HUES48 (cell line): ENCODE measurements around the gene FADS6.
"Not testable (repeated sequence)": the region's sequence is repeated elsewhere in the genome, so short reads cannot be mapped to it uniquely, and the experiment has no call there.

ENCODE experiments used
- H3K27ac ChIP-seq: one replicate; pipeline ENCODE4 v1.7.0; 2013; ENCODE audit warnings: low read depth, low read length, inconsistent platforms
- H3K27me3 ChIP-seq: 2 replicates; pipeline ENCODE4 v1.6.1; 2013; ENCODE audit warnings: mild to moderate bottlenecking, low read length; ENCODE audit not compliant: control insufficient read depth, insufficient read depth
- H3K36me3 ChIP-seq: 2 replicates; pipeline ENCODE4 v1.6.1; 2013; ENCODE audit warnings: low read length; ENCODE audit not compliant: control insufficient read depth, insufficient read depth
- H3K4me1 ChIP-seq: 2 replicates; pipeline ENCODE4 v1.6.1; 2013; ENCODE audit warnings: mild to moderate bottlenecking, low read length; ENCODE audit not compliant: control insufficient read depth, insufficient read depth
- H3K4me3 ChIP-seq: 2 replicates; pipeline ENCODE4 v1.5.1; 2013; ENCODE audit warnings: mild to moderate bottlenecking, low read depth, low read length
- H3K9ac ChIP-seq: 2 replicates; pipeline ENCODE4 v1.6.1; 2013; ENCODE audit warnings: mild to moderate bottlenecking, low read depth, low read length, moderate library complexity
- H3K9me3 ChIP-seq: 2 replicates; pipeline ENCODE4 v1.6.1; 2013; ENCODE audit warnings: low read length; ENCODE audit not compliant: control insufficient read depth, insufficient read depth

The FADS6 gene

GRCh38 chr17:74919440-74920305 is 26.2 kb upstream of the FADS6 start:
- Histone ChIP-seq H3K4me1 (peaks cover 6% of the 10 kb centered on the region; the same call in 1 of the 2 replicates), H3K9ac (no peak overlapping the region), H3K9me3 (no peaks in the 10 kb centered on the region), H3K27me3 (peaks cover 35% of the 10 kb centered on the region), H3K4me3 (no peak overlapping the region), H3K27ac (no peak overlapping the region), H3K36me3 (no peaks in the 10 kb centered on the region)

GRCh38 chr17:74918906-74919305 is 25.5 kb upstream of the FADS6 start:
- peaks cover 27% of the 10 kb centered on the region for H3K27me3 ChIP-seq
- H3K27ac ChIP-seq: no peak overlapping the region
- no peak overlapping the region for H3K9ac ChIP-seq
- H3K4me3 ChIP-seq: no peak overlapping the region
- no peaks in the 10 kb centered on the region for H3K36me3 ChIP-seq
- no peaks in the 10 kb centered on the region for H3K9me3 ChIP-seq
- peaks cover 3% of the 10 kb centered on the region; the same call in 1 of the 2 replicates for H3K4me1 ChIP-seq

DNA sequence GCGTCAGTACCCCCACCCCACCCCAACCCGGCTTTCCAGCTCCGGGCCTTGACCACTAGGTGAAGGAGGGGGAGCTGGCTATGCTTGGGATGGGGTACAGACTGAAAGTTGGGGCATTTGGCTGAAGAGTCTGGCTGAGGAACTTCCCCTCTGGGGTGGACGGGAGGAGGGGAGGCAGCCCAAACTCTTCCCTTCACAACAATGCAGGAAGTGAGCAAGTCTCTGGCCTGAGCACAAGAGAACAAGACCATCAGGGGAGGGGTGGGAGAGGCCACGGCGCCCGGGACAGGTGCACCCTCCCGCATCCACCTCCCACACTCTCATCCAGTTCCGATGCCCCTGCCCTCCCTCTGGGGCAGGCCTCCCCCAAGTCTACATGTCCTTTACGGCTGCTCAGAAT is 24.0 kb upstream of the FADS6 start:
- H3K9me3 ChIP-seq: no peaks in the 10 kb centered on the region
- no peak overlapping the region for H3K9ac ChIP-seq
- no peaks in the 10 kb centered on the region for H3K36me3 ChIP-seq
- H3K27me3 ChIP-seq: peaks cover 13% of the 10 kb centered on the region
- no peak overlapping the region for H3K4me3 ChIP-seq
- no peaks in the 10 kb centered on the region; the same call in 1 of the 2 replicates for H3K4me1 ChIP-seq
- no peak overlapping the region for H3K27ac ChIP-seq

GRCh38 chr17:74916851-74917199 is 23.4 kb upstream of the FADS6 start:
- no peaks in the 10 kb centered on the region for H3K36me3 ChIP-seq
- peaks cover 7% of the 10 kb centered on the region for H3K27me3 ChIP-seq
- no peaks in the 10 kb centered on the region for H3K9me3 ChIP-seq
- no peaks in the 10 kb centered on the region; the same call in 1 of the 2 replicates for H3K4me1 ChIP-seq
- H3K4me3 ChIP-seq: no peak overlapping the region
- no peak overlapping the region for H3K27ac ChIP-seq
- H3K9ac ChIP-seq: no peak overlapping the region

DNA sequence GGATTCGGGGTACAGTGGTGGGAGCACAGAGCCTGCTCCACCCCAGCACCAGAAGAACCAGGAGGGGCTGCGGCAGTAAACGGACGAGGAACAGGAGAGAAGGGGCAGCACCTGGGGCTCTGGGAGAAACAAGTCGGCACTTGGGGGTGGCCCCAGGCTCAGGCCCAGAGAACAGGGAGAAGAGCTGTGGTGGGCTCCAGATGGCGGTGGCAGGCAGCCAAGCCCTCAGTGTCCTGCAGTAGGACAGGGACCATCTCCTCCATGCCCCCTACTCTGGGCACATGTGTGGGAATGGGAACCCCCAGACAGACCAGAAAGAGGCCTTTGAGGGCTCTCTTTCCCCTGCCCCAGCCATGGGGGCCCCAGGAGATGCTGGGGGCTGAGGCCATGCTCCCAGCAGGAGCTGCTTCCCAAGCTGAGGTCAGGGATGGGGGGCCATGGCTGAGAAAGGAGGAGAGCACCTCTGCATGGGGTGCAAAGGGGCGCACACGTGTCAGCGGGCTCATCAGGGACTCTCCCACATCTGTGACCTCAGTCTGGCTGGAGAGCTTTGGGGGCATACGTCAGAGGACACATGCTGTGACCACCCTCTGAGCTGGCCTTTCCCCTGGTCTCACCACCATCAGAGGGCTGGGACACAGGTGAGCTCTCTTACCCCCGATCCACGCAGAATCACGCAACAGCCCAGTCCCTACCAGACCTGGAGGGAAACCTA is 22.9 kb upstream of the FADS6 start:
- Histone ChIP-seq H3K36me3 (no peaks in the 10 kb centered on the region), H3K27ac (no peak overlapping the region), H3K9ac (no peak overlapping the region), H3K4me1 (no peaks in the 10 kb centered on the region; the same call in 1 of the 2 replicates), H3K27me3 (peaks cover 2% of the 10 kb centered on the region; the same call in 1 of the 2 replicates), H3K4me3 (no peak overlapping the region), H3K9me3 (no peaks in the 10 kb centered on the region)

GRCh38 chr17:74911423-74911822 is 18.0 kb upstream of the FADS6 start:
- H3K36me3 ChIP-seq, H3K27ac ChIP-seq, H3K9ac ChIP-seq, H3K27me3 ChIP-seq, H3K9me3 ChIP-seq, H3K4me3 ChIP-seq: not testable (repeated sequence)
- H3K4me1 ChIP-seq: peaks cover 23% of the 10 kb centered on the region

- H3K36me3 ChIP-seq, H3K27ac ChIP-seq, H3K4me3 ChIP-seq, H3K27me3 ChIP-seq, H3K9ac ChIP-seq, H3K9me3 ChIP-seq: not testable (repeated sequence)
- peaks cover 23% of the 10 kb centered on the region for H3K4me1 ChIP-seq
Measured at GRCh38 chr17:74909097-74909496, 15.7 kb upstream of the FADS6 start.

- peaks cover 23% of the 10 kb centered on the region for H3K4me1 ChIP-seq
- no peaks in the 10 kb centered on the region for H3K27me3 ChIP-seq
Measured at GRCh38 chr17:74907012-74907411, 13.6 kb upstream of the FADS6 start.

GRCh38 chr17:74906214-74906793 is 12.9 kb upstream of the FADS6 start:
- not testable (repeated sequence) for H3K27ac ChIP-seq, H3K9me3 ChIP-seq, H3K27me3 ChIP-seq, H3K36me3 ChIP-seq, H3K9ac ChIP-seq, H3K4me3 ChIP-seq
- peaks cover 23% of the 10 kb centered on the region for H3K4me1 ChIP-seq

More at GRCh38 chr17:74907012-74907411, 13.6 kb upstream of the FADS6 start:
- H3K36me3 ChIP-seq: no peaks in the 10 kb centered on the region
- H3K27ac ChIP-seq: no peak overlapping the region
- H3K4me3 ChIP-seq: no peak overlapping the region
- no peak overlapping the region for H3K9ac ChIP-seq
- H3K9me3 ChIP-seq: no peaks in the 10 kb centered on the region

DNA sequence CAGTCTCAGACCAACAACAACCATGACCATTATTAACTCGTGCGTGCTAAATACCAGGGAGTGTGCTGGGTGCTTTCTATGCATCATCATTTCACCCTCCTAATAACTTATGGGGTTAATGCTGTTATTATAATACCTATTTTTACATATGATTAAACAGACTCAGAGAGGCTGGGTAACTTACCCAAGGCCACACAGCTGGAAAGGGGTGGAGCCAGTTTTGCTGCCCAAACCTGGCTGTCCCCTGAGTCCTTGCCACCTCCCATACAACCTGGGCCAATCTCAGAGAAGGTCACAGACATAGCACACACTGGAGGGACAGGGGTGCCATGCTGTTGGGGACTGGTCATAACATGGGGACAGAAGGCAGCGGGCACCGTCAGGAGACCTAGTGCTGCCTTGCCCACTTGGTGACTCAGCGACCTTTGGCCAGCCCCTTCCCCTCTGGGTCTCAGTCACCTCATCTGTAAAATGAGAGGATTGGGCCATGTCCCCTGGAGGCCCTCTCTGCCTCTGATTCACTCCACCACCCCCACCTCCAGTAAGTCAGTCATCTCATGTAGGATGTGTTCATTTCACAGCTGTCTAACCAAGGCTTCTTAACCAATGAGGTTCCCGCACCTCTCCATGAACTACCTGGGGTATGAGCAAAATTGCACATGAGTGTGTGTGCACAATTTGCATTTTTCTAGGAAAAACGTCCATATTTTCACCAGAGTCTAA is 11.4 kb upstream of the FADS6 start:
- Histone ChIP-seq H3K9ac (no peak overlapping the region), H3K4me3 (no peak overlapping the region), H3K27ac (no peak overlapping the region), H3K4me1 (peaks cover 13% of the 10 kb centered on the region), H3K36me3 (no peaks in the 10 kb centered on the region), H3K27me3 (0 out of 2 replicates have a peak, but pooled peaks cover 5% of the 10 kb centered on the region), H3K9me3 (no peaks in the 10 kb centered on the region)
